Fibroblast of peridontal ligament (primary cell): ENCODE data around the gene CKAP2L.
A peak's percentile ranks its signal among the peaks of the same experiment; 100 is the strongest.
"Not testable (repeated sequence)": the region's sequence is repeated elsewhere in the genome, so short reads cannot be mapped to it uniquely, and the experiment has no call there.

Source experiments
- DNase-seq: peaks from one replicate; pipeline ENCODE4 v3.0.0-alpha.2; 2010; ENCODE audit errors: extremely low read depth

CKAP2L gene

DNA sequence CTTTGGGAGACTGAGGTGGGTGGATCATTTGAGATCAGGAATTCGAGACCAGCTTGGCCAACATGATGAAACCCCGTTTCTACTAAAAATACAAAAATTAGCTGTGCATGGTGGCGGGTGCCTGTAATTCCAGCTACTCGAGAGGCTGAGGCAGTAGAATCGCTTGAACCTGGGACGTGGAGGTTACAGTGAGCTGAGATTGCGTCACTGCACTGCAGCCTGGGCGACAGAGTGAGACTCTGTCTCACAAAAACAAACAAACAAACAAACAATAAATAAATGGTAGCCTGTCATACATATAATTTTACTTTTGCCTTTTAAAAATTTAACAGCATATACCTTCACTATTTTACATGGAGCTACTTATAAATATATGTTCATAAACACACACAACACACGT, 57.5 kb downstream of the CKAP2L start:
- DNase-seq, result not testable (repeated sequence)

DNA sequence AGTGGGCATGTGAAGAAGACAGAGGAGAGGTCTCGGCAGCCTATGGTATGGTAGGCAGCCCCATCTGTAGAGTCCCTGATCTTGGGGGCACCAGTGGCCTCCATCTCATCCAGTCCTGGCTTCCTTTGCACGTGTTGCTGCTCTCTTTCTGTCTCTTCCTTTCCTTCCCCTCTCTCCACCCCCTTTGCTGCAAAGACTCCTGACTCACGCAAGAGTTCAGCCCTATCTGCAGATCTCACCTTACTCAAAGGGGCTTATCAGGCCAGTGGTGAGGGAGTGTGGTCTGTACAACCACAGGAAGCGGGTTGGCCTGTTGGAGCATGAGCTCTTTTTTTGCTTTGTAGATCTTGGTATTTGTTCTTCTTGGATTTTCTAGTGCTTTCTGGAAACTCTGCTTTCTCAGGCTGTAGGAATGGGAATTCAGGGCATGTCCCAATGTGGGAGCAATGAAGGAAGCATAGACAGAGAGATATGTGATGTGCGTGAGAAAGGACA, 58.2 kb downstream of the CKAP2L start:
- DNase-seq, result no peak

DNA sequence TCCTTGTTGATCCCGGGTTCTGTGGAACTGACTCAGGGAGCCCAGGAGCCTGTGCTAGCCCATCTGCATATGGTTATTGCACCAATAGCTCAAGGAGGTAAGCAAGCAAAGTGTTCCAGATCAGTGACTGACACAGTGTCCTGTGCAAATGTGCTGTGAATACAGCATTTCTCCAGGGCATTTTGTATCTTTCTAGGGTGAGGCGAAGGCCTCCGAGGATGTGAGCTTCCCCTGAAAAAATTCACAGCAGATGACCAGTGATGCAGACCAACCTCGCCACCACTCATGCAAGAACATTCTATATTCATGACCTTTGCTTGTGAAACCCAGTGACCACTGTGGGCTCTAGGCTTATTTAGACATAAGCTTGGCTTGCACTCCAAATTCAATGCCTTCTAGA, 58.8 kb downstream of the CKAP2L start:
- DNase-seq, result no peak

DNA sequence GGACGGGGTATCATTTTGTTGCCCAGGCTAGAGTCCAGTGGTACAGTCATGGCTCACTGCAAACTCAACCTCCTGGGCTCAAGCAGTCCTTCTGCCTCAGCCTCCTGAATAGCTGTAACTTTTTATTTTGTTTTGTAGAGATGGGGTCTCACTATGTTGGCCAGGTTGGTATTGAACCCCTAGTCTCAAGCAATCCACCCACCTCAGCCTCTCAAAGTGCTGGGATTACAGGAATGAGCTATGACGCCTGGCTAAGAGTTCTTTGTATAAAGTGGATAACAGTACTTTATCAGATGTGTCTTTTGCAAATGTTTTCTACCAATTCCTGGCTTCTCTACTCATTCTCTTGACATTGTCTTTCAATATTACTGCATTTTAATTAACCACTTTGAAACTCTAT, 60.7 kb downstream of the CKAP2L start:
- DNase-seq, result no peak

DNA sequence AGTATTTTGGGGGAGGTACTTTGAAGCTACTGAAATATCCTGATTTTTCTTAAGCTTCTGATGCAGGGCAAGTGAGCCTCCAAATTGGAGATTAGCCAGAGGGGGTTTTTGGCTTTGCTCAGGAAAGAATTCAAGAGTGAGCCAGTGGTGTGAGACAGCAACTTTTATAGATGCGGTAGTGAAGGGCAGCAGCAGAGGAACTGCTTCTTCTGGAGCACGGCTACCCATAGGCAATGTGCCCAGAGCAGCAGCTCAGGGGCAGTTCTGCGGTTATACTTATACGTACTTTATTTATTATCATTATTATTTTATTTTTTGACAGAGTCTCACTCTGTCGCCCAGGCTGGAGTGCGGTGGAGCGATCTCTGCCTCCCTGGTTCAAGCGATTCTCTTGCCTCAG, 63.4 kb downstream of the CKAP2L start:
- DNase-seq, result no peak

DNA sequence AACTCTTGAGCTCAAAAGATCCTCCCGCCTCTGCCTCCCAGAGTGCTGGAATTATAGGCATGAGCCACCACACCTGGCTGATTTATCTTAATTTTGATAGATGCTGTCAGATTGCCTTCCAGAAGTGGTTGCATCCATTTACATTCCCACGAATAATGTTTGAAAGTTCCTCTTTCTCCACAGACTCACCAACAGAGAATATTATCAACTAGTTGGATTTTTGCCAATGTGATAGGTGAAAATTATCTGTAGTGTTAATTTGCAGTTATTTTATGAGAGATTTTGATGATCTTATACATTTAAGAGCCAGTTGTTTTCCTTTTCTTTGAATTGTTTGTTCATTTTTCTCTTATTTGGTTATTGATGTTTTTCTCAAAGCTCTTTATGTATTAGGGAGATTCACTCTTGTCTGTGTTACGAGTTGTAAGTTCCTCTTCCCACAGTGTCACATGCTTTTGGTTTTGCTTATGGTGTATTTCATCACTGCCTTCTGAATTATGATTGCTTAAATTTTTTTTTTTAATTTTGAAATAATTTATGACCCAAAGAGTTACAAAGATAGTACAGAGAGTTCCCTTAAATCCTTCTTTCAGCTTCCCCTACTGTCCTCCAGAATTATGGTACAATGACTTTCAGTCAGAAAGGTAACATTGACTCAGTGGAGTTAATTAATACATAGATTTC, 64.3 kb downstream of the CKAP2L start:
- no peak for DNase-seq

DNA sequence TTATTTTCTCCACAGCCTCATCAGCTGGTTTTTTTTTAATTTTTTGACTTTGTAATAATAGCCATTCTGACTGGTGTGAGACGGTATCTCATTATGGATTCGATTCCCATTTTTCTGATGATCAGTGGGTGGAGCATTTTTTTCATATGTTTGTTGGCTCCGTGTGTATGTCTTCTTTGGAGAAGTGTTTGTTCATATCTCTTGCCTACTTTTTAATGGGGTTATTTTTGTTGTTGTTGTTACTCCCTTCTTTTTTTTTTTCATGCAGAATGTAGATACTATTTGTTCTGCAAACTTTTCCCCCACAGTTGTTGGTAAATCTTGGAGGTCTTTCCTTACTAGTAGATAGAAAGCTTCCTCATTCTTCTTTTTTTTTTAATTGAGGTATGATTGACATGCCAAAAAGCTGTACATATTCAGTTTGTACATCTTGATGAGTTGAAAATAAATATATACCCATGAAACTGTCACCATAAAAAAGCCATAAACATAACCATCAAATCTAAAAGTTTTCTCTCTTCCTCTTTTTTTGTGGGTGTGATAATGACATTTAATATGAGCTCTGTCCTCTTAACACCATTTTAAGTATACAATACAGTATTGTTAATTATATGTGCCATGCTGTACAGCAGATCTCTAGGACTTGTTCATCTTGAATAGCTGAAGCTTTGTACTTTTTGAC, 65.4 kb downstream of the CKAP2L start:
- DNase-seq, result no peak

DNA sequence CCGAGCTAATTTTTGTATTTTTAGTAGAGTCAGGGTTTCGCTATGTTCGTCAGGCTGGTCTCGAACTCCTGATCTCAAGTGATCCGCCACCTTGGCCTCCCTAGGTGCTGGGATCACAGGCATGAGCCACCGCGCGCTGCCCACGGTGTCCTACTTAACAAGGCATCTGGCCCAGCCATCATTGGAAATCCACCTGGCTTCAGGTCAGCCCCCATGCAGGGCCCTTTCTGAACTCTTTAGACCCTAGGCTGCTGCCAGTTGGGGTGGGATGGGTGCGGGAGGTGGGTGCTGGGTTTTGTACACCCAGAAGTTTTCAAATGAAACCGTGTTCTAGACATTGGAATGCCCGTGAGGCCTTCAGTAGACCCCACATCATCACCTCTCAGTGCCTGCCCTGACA, 70.2 kb downstream of the CKAP2L start:
- no peak for DNase-seq

DNA sequence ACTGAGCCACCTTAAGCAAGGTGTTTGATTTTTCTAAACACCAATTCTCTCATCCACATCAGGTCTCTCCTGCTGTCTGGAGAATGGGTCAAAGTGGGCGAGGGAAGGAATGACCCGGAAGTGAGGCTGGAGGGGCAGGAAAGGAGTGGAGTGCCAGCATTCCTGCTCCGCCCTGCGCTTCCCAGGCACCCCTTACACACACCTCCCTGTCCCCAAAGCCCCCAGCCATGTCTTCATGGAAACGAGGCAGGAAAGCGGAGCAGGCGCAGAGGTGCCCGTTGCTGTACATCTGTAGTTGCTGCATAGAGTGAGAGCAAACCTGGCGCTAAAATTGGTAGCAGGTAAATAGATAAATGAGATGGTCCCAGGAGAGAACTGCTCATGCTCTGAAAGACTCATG, 70.8 kb downstream of the CKAP2L start:
- DNase-seq, result no peak

DNA sequence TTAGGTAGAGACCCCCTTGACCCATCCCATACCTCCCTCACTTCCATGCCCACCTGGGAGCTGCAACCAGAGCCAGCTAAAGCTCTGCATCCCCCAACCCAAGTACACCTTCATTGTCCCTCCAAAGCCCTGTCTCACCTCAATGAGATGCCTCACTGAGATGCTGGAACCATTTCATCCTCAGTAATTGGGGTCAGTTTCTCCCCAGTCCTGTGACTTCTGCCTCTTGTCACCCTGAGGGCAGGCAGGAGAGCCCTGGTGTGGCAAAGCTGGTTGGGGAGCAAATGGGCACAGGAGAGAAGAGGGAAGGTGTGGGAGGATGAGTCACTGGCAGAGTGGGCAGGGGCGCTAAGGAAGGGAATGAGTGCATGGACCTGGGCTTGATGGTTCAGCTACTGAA, 71.5 kb downstream of the CKAP2L start:
- DNase-seq, result no peak

DNA sequence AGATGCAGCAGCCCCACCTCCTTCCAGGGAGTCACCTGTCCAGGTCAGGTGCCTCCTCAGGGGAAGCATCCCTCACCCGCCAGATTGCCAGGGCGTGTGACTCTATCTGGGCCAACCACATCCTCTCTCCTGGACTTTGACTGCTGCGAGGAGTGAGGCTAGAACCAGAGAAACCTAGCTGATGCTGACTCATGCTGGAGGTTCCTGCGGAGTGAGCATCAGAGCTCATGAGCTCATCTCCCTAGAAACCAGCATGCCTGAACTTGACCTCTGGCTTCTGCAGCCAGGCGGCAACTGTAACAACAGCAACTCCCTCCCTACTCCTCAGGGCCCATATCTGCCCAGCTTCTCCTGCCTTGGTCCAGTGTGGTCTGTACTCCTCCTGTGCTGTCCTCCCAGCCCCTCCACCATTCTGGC, 71.9 kb downstream of the CKAP2L start:
- DNase-seq, result peak; percentile 91

DNA sequence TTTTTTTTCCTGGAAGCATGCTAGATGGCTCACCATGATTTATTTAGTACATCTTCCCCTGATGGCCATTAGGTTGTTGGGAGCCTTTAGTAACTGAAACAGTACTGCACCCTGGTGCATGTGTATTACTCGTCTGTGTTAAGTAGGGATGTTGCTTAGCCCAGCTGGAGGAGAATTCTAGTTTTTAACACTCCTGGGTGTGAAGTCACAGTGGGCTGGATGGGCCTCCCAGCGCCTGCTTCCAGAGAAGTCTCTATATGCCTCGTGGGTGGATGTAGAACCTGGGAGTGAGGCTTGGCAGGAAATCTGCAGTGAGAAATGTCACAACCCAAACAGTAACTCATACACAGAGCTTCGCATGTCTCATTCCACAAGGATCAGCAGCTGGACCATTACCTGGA, 72.5 kb downstream of the CKAP2L start:
- DNase-seq, result no peak

DNA sequence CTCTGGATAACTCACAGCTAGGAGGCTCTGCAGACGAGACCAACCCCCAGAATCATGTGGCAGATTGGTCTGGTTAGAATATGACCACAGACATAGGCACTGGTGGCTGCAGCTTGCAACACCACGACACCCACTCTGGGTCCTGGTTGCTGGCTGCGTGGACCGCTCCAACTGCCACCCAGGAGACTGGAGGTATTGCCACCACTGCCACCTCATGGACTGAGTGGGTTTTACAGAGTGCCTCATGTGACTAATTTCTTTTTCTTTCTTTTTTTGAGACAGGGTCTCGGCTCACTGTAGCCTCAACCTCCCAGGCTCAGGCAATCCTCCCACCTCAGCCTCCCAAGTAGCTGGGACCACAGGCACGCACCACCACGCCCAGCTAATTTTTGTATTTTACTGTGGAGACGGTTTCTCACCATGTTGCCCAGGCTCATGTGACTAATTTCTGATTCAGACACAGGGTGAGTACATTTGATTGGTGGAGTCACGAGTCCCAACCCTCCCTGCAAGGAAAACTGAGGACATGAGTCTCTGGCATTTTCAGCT, 73.5 kb downstream of the CKAP2L start:
- DNase-seq, result peak; percentile 53

DNA sequence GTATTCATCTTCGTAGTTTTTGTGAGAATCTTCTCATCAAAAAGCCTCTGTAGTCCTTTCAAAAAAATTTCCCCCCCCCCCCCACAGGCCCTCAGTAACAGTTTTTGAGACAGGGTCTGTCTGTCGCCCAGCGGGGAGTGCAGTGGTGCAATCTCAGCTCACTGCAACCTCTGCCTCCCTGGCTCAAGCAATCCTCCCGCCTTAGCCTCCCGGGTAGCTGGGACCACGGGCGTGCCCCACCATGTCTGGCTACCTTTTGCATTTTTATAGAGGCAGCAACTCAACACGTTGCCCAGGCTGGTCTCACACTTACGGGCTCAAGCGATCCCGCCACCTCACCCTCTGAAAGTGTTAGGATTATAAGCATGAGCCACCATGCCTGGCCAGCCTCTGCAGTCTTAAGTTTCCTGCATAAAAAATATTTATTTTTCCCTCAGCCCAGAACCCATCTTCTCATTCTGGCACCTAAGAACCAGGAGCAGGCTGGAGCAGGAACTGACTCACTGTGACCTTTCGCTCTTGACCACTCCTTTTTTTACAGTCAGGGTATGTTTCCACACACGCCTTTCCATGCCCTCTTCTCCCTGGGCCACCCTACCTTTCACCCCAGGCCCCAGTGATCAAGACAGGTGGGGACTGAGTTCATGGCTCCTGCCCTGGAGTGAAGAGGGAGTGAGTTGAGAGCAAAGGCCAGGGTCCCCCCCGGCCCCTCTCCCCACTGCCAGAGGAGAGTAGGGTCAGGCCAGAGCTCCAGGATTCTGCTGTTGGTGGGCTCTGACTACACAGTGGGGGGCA, 76.1 kb downstream of the CKAP2L start:
- no peak for DNase-seq

DNA sequence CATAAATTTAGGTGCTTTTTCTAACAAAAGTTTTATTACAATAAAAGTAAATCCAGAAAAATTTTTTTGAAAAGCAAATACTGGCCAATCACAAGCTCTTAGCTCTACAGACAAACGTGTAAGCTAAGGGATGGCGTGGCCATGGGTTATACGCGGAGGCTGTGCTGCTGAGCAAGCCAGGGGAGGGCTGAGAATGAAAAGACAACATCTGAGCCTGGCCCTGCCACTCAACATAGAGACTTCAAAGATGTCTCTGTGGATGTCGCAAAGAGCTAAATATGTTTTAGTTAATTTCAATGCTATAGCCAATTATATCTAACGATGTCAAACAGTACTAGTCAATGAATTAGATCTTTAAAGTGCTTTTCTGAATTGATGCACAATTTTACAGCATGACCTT, 76.9 kb downstream of the CKAP2L start:
- DNase-seq, result no peak
